Measurements from ENCODE around the gene PEPD.

DNA sequence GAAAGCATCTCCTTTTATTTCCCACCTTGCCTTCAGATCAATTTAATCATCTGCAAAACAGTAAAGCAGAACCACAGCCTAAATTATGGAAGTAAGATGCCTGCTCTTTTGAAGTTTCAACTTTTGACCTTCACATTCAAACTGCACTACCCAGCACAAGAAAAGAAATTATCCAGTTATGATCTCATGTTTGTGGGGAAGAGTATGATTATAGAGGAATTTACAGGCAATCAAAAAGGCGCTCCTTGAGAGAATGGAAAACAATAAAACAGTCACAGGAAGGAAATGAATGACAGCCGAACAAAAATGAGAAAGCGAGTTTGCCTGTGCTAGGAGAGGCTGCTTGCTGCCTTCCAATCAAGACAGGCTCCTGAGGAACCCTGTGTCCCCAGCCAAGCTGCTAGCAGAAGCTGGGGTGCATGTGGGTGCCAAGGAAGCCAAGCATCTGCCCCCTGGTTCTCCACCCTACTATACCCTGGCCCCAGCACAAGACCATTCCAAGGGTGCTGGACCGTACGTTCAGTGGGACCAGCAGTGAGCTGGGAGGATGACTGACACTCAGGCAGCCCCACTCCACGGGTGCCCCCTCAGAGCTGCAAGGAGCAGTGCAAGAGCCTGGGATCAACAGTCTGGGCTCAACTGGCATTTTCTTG is 47.8 kb downstream of the PEPD start:
- TF ChIP-seq, protein P1, sequence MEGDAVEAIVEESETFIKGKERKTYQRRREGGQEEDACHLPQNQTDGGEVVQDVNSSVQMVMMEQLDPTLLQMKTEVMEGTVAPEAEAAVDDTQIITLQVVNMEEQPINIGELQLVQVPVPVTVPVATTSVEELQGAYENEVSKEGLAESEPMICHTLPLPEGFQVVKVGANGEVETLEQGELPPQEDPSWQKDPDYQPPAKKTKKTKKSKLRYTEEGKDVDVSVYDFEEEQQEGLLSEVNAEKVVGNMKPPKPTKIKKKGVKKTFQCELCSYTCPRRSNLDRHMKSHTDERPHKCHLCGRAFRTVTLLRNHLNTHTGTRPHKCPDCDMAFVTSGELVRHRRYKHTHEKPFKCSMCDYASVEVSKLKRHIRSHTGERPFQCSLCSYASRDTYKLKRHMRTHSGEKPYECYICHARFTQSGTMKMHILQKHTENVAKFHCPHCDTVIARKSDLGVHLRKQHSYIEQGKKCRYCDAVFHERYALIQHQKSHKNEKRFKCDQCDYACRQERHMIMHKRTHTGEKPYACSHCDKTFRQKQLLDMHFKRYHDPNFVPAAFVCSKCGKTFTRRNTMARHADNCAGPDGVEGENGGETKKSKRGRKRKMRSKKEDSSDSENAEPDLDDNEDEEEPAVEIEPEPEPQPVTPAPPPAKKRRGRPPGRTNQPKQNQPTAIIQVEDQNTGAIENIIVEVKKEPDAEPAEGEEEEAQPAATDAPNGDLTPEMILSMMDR (IDR thresholded peaks at IDR 0.05; ENCODE audit: extremely low read depth in 1 of 2, insufficient read depth in 1 of 2, low read depth in 1 of 2, low read length in 2 of 2): no peak
- TF ChIP-seq EZH2 (IDR thresholded peaks at IDR 0.05; ENCODE audit: borderline replicate concordance, low read depth, low read length, severe bottlenecking): no peak
- no peak for TF ChIP-seq POLR2A (IDR thresholded peaks at IDR 0.05; ENCODE audit: low read depth, low read length)
- TF ChIP-seq, protein P2, sequence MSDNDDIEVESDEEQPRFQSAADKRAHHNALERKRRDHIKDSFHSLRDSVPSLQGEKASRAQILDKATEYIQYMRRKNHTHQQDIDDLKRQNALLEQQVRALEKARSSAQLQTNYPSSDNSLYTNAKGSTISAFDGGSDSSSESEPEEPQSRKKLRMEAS (IDR thresholded peaks at IDR 0.05; ENCODE audit: insufficient read depth, insufficient read length): no peak
